Inferior parietal cortex (tissue), 1 donor: ENCODE data around the gene NEUROG1.

Experiments used
- DNase-seq: peaks from one replicate; pipeline ENCODE4 v3.0.0-alpha.2; 2016; ENCODE audit errors: extremely low spot score

NEUROG1 gene

GRCh38 chr5:135564331-135564730 is 28.6 kb upstream of the NEUROG1 start:
- no peak for DNase-seq

GRCh38 chr5:135561266-135561665 is 25.5 kb upstream of the NEUROG1 start:
- DNase-seq, result no peak

DNA sequence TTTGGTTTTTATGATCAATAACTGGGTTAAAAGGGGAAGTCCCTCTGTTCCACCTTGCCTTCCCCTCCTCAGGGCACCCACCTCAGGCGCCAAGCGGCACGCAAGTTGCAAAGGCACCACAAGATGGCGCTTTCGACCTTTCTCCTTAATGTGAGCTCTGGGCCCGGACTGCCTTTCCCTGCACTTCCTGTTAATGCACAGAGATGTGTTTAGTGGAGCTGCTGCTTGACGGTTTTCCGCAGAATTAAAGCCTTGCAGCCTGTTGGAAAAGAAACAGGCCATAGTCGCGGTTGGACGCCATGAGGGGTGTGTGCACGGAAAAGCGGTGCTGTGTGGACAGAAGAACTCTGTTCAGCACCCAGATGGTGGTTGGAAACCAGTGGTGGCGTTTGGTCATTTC is 25.1 kb upstream of the NEUROG1 start:
- peak; percentile 93 for DNase-seq

- no peak for DNase-seq
Observed at GRCh38 chr5:135559354-135559753, 23.6 kb upstream of the NEUROG1 start.

- DNase-seq, result no peak
Observed at GRCh38 chr5:135557076-135557838, 21.5 kb upstream of the NEUROG1 start.

DNA sequence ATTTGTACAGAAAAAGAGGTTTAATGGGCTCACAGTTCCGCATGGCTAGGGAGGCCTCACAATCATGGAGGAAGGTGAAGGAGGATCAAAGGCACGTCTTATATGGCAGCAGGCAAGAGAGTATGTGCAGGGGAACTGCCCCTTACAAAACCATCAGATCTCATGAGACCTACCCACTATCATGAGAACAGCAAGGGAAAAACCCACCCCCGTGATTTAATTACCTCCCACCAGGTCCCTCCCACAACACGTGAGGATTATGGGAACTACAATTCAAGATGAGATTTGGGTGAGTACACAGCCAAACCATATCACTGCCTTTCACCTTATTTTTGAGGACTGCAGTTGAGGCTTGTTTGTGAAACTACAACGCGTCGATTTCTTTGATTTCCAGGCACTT is 20.9 kb upstream of the NEUROG1 start:
- no peak for DNase-seq

- no peak for DNase-seq
Observed at GRCh38 chr5:135555530-135555929, 19.8 kb upstream of the NEUROG1 start.

- no peak for DNase-seq
Observed at GRCh38 chr5:135553688-135554462, 18.1 kb upstream of the NEUROG1 start.

DNA sequence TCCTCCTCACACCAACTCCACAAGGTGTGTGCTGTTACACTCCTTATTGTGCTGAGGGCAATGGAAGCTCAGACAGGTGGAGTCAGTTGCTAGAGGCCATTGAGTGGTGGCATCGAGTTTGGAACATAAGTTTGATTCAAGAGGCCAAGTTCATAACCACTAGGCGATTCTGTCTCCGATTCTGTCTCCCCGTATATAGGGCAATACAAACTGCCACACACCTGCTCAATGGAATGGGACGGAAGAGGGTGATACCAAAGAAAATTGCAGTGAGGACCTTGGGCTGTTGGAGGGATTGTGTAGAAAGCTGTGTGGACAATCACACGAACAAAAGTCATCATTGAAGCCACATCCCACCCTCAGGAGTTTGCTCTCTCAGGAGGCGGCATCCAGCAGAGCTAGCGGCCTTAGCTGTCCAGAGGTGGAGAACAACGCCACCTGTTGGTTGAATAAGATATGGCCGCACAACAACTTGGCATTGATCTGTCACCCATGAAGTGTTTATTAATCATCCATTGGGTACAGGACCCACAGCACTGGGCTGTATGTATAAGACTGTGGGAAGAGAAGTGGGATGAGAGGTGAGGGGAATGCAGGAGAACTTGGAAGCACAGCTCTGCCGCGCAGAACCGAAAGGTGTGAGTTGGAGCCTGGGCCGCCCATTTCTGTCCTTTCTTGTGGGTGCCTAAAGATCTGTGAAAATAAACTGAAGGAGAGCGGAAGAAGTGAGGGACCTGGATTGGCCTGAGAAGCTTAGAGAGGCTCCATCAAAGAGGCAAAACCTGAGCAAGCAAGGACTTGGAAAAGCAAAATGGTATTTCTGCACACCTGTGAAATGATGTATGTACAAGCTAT is 16.1 kb upstream of the NEUROG1 start:
- peak; percentile 87 for DNase-seq

DNA sequence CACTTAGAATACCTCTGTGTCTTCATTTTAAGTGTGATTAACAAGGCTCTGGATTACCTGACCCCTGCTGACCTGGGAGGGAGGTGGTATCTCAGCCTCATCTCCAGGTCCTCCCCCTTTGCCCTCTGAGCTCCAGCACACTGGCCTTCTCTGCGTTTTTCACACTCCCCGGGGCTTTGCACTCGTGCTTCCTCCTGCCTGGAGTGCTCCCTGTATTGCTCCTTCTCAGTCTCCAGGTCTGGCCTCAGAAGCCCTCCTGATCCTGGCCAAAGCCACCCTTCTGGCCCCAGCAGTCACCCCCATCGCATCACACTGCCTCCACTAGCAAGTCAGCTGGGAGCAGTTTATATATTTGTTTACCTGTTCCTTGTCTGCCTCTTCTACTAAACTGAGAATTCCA is 13.6 kb upstream of the NEUROG1 start:
- DNase-seq, result no peak

GRCh38 chr5:135547590-135548254 is 12.0 kb upstream of the NEUROG1 start:
- DNase-seq, result no peak

DNA sequence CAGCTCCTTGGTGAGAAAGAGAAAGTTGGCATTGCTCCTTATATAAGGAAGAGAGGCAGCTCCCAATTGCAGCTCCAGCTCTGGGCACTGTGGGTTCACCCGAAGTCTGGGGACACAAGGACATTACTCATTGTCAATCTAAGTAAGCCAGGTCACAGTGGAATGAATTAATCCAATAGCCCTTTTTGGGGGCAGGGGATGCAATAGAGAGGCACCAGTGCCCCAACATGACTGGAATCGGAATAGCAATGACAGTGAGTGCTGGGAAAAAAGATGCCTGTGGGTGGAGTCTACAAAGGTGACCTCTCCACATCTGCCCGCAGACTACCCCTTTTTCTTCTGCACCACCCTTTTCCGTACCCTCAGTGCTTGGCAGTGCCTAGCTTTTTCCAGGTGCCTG is 11.1 kb upstream of the NEUROG1 start:
- DNase-seq, result no peak

DNA sequence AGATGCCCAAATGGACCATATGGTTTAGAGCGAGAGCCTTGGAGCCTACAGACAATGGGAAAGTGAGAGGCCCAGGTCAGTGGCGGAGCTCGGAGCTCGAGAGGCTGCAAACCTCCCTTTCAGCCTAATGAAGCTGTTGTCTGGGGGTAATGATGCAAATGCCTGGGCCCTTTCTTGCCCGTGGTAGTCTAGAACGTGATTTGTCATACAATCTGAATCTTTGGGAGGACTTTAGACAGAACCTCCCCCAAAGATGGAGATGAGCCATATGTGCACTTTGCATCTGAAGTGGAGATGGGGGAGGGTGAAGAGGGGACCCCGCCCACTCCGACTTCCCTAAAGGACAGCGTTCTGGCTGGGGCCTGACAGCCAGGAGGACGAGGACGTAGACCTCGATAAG is 10.3 kb upstream of the NEUROG1 start:
- DNase-seq, result no peak

DNA sequence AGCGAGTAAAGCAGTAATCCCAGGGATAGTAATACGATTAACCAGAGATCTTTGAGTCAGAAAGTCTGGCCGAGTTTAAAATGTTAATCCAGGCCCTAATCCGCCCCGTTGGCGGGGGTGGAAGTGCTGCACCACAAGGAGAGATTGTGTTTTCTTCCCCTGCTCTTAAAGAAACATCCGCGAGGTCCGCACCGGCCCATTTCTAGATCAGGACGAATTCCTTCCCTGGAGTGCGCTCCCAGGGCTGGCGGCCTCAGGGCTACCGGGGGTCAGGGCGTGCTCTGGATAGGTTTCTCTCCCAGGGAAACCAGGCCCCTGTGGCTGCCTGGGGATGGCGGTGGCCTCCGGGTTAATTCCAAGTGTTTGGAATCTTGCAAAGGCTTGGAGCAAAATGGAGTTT is 9.3 kb upstream of the NEUROG1 start:
- DNase-seq, result no peak

DNA sequence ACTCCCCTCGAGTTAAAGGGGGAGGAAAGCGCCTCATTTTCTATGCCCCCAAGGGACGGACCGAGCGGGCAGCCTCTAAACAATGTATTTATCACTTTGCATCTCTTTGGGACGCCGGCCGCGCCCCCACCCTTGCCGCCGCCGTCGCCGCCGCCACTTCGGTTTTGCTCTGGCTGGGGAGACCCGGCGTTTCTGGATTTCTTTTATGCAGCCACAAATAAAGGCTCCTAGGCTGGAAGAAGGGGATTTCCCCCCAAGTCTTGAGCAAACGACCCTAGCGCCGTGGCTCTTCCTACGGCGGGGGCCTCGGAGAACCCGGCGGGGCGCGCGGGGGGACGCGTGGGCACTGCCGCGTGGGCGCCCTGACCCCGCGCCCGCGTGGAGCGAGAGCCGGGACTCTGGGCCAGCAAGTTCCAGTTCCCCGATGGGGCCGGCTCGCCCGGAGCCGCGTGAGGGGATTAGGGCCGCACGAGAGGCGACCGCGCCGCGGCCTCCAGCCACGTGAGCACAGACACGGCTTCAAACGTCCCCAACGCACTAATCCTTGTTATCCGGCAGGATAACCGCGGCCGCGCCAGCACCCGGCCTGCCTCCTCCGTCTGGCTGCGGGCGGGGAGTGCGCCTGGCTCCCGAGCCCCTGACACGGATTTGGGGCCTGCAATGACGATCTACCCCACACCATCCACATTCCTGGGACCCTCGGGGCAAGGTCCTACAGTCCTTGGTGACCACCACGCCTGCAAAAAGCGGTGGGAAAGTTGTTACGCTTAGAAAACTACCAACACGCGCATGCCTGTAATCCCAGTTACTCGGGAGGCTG is 7.9 kb upstream of the NEUROG1 start:
- no peak for DNase-seq

GRCh38 chr5:135543001-135543484 is 7.3 kb upstream of the NEUROG1 start:
- DNase-seq, result no peak

- DNase-seq, result no peak
Observed at GRCh38 chr5:135541807-135542502, 6.2 kb upstream of the NEUROG1 start.

- DNase-seq, result no peak
Observed at GRCh38 chr5:135539430-135540005, 3.8 kb upstream of the NEUROG1 start.

DNA sequence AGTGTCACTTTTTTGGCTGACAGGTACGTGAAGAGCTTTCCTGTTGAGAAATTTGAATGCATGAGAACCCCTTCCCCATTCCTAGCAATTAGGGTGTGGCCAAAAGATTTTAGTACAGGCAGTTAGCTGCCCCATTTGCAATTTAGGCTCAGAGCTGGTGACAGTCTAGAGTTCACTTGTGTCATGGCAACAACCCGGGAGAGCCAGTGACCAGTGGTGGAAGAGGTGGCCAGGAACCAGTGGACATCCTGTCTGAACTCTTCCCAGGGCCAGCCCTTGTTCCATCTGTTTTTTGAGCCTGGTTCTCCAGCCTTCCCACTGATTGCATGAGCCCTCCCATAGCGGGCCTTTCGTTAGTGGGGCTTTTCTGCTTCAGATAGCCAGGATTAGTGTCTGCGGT is 2.5 kb upstream of the NEUROG1 start:
- DNase-seq, result no peak

DNA sequence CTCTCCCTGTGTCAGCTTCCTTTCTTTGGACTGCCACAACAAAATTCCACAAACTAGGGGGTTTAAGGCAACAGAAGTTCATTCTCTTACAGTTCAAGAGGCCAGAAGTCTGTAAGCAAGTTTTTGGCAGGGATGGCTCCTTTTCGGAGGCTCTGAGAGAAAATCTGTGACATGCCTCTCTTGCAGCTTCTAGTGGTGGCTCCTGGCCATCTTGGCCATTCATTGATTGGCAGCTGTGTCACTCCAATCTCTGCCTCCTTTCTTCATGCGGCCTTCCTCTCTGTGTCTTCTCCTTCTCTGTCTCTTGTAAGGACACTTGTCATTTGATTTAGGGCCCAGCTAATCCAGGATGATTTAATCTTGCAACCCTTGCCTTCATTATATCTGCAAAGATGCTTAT is 2.0 kb upstream of the NEUROG1 start:
- no peak for DNase-seq
